PFSK-1 (cell line): ENCODE data around the gene OMD.

ENCODE experiments used
- FOXP2 ChIP-seq: optimal IDR thresholded peaks from 2 replicates; pipeline ENCODE3; 2011; ENCODE audit warnings: borderline replicate concordance, control low read depth, inconsistent platforms; ENCODE audit not compliant: insufficient read depth; ENCODE audit errors: extremely low read length, extremely low read depth
- POLR2AphosphoS5 ChIP-seq: IDR thresholded peaks from 2 replicates; pipeline ENCODE4 v1.6.1; 2012; ENCODE audit warnings: low read depth, mild to moderate bottlenecking, control low read depth, low read length, moderate library complexity
- REST ChIP-seq, 2 experiments: IDR thresholded peaks; 2 replicates each; pipeline versions ENCODE4 v1.6.1 to v1.8.0; 2011 to 2012; ENCODE audit warnings: low read depth in 2 of 2, low read length in 2 of 2, control low read depth in 1 of 2, inconsistent platforms in 1 of 2, mild to moderate bottlenecking in 1 of 2, moderate library complexity in 1 of 2; ENCODE audit not compliant: insufficient read depth in 1 of 2
- SIN3A ChIP-seq: IDR thresholded peaks from 2 replicates; pipeline ENCODE4 v1.6.1; 2012; ENCODE audit warnings: mild to moderate bottlenecking, low read length, moderate library complexity, borderline replicate concordance; ENCODE audit not compliant: insufficient read depth
- TAF1 ChIP-seq: IDR thresholded peaks from 2 replicates; pipeline ENCODE4 v1.6.1; 2012; ENCODE audit warnings: low read length, control low read depth, borderline replicate concordance; ENCODE audit not compliant: insufficient read depth

OMD gene

GRCh38 chr9:92423612-92424011 lies 659 bp downstream of the OMD start:
- TF ChIP-seq TAF1 (no peak), FOXP2 (no peak), POLR2AphosphoS5 (no peak), REST (IDR thresholded peaks at IDR 0.05; ENCODE audit: insufficient read depth in 1 of 2, low read depth in 2 of 2, low read length in 2 of 2) (no peak), SIN3A (no peak)

GRCh38 chr9:92422611-92423338 lies 1.5 kb downstream of the OMD start:
- TF ChIP-seq SIN3A (no peak), FOXP2 (no peak), POLR2AphosphoS5 (no peak), TAF1 (no peak), REST (IDR thresholded peaks at IDR 0.05; ENCODE audit: insufficient read depth in 1 of 2, low read depth in 2 of 2, low read length in 2 of 2) (no peak)

- TF ChIP-seq POLR2AphosphoS5: no peak
- no peak for TF ChIP-seq FOXP2
- no peak for TF ChIP-seq SIN3A
- TF ChIP-seq TAF1: no peak
- TF ChIP-seq REST (IDR thresholded peaks at IDR 0.05; ENCODE audit: insufficient read depth in 1 of 2, low read depth in 2 of 2, low read length in 2 of 2): no peak
Measured at GRCh38 chr9:92414566-92414965, 9.7 kb downstream of the OMD start.

- TF ChIP-seq SIN3A (no peak), REST (IDR thresholded peaks at IDR 0.05; ENCODE audit: insufficient read depth in 1 of 2, low read depth in 2 of 2, low read length in 2 of 2) (no peak), TAF1 (no peak), FOXP2 (no peak), POLR2AphosphoS5 (no peak)
Measured at GRCh38 chr9:92408747-92409478, 15.4 kb downstream of the OMD start.
